ENCODE data around the gene KDM8.

DNA sequence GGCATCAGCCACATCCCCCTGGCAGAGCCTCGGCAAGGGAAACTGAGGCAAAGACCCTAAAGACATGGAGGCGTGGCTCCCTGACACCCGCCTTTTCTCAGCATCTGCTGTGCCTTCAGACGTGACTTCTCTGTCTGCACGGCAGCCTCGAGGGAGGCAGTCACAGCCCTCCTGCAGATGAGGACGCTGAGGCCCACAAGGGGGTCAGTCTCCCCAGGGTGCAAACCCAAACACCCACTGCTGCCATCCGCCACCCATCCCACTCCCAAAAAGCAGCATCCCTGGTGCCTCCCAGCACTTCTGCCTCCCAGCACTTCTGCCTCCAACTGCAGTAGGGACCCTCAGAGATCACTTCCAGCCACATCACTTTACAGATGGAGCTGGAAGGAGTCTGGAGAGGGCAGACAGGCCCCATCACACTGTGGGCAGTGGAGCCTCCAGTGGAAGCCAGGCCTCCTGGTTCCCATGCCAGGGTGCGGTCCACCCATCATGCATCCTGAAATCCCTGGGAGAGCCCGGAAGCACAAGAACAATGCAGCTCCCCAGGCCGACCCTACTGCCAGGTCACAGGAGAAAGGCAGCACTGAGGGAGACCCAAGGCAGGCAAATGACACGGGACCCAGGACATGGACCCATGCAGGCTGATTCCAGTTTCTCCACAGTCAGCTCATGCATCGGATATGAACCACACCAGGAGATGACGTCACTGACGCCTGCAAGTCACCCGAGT, 23.8 kb downstream of the KDM8 start:
- TF ChIP-seq, protein P1, sequence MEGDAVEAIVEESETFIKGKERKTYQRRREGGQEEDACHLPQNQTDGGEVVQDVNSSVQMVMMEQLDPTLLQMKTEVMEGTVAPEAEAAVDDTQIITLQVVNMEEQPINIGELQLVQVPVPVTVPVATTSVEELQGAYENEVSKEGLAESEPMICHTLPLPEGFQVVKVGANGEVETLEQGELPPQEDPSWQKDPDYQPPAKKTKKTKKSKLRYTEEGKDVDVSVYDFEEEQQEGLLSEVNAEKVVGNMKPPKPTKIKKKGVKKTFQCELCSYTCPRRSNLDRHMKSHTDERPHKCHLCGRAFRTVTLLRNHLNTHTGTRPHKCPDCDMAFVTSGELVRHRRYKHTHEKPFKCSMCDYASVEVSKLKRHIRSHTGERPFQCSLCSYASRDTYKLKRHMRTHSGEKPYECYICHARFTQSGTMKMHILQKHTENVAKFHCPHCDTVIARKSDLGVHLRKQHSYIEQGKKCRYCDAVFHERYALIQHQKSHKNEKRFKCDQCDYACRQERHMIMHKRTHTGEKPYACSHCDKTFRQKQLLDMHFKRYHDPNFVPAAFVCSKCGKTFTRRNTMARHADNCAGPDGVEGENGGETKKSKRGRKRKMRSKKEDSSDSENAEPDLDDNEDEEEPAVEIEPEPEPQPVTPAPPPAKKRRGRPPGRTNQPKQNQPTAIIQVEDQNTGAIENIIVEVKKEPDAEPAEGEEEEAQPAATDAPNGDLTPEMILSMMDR (IDR thresholded peaks at IDR 0.05): no peak
- TF ChIP-seq POLR2AphosphoS5 (IDR thresholded peaks at IDR 0.05): no peak
- no peak for TF ChIP-seq EP300 (IDR thresholded peaks at IDR 0.05)

All from sigmoid colon (tissue), 4 donors.